Gastroesophageal sphincter (tissue), 4 donors: Measurements from ENCODE around the gene TMEM255B. TPM values are rescaled to one million over a fixed set of nuclear protein-coding genes. Genes with fewer than 3 reads are reported as not detected.
A peak's percentile ranks its signal among the peaks of the same experiment; 100 is the strongest.
"Not testable (repeated sequence)": the region's sequence is repeated elsewhere in the genome, so short reads cannot be mapped to it uniquely, and the experiment has no call there.

Experiments
- ATAC-seq: fragments of 150-250 bp; one replicate; pipeline ENCODE4 v1.9.1; 2016; ENCODE audit warnings: mild to moderate bottlenecking, moderate library complexity
- H3K27ac ChIP-seq, 4 donors: fragments of 200-600 bp; sonication (generic) in 3 of 4; 1 replicate in 3 of 4; 2 replicates in 1 of 4; pipeline ENCODE4 v1.5.1; 2016 to 2019
- H3K27me3 ChIP-seq: fragments of 200-600 bp; sonication (generic); one replicate; pipeline ENCODE4 v1.5.1; 2019
- H3K36me3 ChIP-seq, 2 donors: fragments of 200-600 bp; sonication (generic); one replicate each; pipeline ENCODE4 v1.5.1; 2019; ENCODE audit warnings: control low read depth in 1 of 2
- H3K4me1 ChIP-seq, 3 donors: fragments of 200-600 bp; sonication (generic); 1 replicate in 2 of 3; 2 replicates in 1 of 3; pipeline ENCODE4 v1.5.1; 2016 to 2019; ENCODE audit warnings: control low read depth in 2 of 3
- H3K4me3 ChIP-seq, 2 donors: fragments of 200-600 bp; sonication (generic); one replicate each; pipeline ENCODE4 v1.5.1; 2019; ENCODE audit warnings: mild to moderate bottlenecking in 1 of 2, moderate library complexity in 1 of 2
- H3K9me3 ChIP-seq, 3 donors: fragments of 200-600 bp; sonication (generic); one replicate each; pipeline ENCODE4 v1.5.1; 2017 to 2019; ENCODE audit warnings: control low read depth in 2 of 3
- EP300 ChIP-seq: sonication (generic); formaldehyde crosslinking; IDR thresholded peaks from one replicate; pipeline ENCODE4 v1.6.1; 2017; ENCODE audit warnings: antibody characterized with exemption, mild to moderate bottlenecking
- POLR2A ChIP-seq, 2 donors: fragments of 450-650 bp; IDR thresholded peaks; one replicate each; pipeline ENCODE4 v1.6.1; 2017; ENCODE audit warnings: antibody characterized with exemption in 2 of 2, mild to moderate bottlenecking in 2 of 2, moderate library complexity in 1 of 2
- POLR2AphosphoS5 ChIP-seq: sonication (generic); formaldehyde crosslinking; IDR thresholded peaks from one replicate; pipeline ENCODE4 v1.6.1; 2017; ENCODE audit warnings: antibody characterized with exemption
- WGBS, 2 donors: methylation state at CpG; one replicate each; pipeline ENCODE4 v1.1.5; 2018; ENCODE audit warnings: low coverage in 1 of 2; 5-methylcytosine and 5-hydroxymethylcytosine counted together
- total RNA-seq, 4 donors: library from RNA; depleted of rRNA; stranded (reverse); fragments of >200 nt; gene quantifications; one replicate each; pipeline ENCODE4 v1.1.0, GENCODE V29; 2016
- TF ChIP-seq, protein P1 (sequence below), 4 experiments: fragments of 200-600 bp in 2 of 4; fragments of 450-650 bp in 2 of 4; sonication (generic) in 1 of 4; IDR thresholded peaks; one replicate each; pipeline ENCODE4 v1.5.1; 2017 to 2019; ENCODE audit warnings: antibody characterized with exemption in 4 of 4, mild to moderate bottlenecking in 2 of 4, moderate library complexity in 2 of 4

TMEM255B gene
- total RNA-seq, 4 donors from 2014 or later = 4.9 to 13.2 (median 7.8) TPM

DNA sequence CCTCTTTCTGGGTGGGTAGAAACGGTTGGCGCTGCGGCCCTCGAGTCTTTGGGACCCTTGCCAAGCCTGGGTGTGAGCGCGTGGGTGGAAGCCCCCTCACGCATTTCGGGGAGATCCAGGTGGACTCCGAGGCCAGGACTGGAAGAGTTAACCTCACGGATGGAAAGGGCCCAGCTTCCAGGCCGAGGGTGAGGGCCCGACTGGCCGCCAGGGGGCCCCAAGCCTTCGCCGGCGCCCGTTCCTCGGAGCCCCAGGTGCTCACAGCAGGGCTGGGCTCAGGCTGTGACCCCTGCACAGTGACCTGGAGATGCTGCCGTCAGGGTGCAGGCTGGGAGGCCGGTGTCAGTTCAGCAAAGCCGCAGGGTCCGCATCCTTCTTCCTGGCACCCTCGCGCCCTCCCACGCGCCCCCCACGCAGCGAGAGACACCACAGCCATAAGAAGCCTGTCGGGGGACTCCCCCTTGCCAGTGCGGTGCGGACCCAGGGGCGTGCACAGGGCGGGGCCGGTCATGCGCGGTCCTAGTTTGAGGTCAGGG is 34.2 kb upstream of the TMEM255B start:
- H3K4me3 ChIP-seq = peak overlapping the region in 1 of 2 donors; percentile 53
- no CpG with 5 or more reads among the region's 36 CpGs for WGBS, 2 donors
- peak; percentile 92 for ATAC-seq
- no peaks in the 10 kb centered on the region for H3K36me3 ChIP-seq
- TF ChIP-seq POLR2A (IDR thresholded peaks at IDR 0.05) (no peak), POLR2AphosphoS5 (no peak), EP300 (no peak)
- TF ChIP-seq, protein P1, sequence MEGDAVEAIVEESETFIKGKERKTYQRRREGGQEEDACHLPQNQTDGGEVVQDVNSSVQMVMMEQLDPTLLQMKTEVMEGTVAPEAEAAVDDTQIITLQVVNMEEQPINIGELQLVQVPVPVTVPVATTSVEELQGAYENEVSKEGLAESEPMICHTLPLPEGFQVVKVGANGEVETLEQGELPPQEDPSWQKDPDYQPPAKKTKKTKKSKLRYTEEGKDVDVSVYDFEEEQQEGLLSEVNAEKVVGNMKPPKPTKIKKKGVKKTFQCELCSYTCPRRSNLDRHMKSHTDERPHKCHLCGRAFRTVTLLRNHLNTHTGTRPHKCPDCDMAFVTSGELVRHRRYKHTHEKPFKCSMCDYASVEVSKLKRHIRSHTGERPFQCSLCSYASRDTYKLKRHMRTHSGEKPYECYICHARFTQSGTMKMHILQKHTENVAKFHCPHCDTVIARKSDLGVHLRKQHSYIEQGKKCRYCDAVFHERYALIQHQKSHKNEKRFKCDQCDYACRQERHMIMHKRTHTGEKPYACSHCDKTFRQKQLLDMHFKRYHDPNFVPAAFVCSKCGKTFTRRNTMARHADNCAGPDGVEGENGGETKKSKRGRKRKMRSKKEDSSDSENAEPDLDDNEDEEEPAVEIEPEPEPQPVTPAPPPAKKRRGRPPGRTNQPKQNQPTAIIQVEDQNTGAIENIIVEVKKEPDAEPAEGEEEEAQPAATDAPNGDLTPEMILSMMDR (IDR thresholded peaks at IDR 0.05) = peak in 3 of 4 experiments; percentile 80 to 90 (median 89)
- no peaks in the 10 kb centered on the region for H3K27me3 ChIP-seq
- H3K27ac ChIP-seq = peak overlapping the region in 3 of 4 donors; percentile 73 to 76 (median 75)
- peaks cover 0 to 15% (median 3%) of the 10 kb centered on the region in 3 donors for H3K4me1 ChIP-seq
- H3K9me3 ChIP-seq = no peaks in the 10 kb centered on the region

DNA sequence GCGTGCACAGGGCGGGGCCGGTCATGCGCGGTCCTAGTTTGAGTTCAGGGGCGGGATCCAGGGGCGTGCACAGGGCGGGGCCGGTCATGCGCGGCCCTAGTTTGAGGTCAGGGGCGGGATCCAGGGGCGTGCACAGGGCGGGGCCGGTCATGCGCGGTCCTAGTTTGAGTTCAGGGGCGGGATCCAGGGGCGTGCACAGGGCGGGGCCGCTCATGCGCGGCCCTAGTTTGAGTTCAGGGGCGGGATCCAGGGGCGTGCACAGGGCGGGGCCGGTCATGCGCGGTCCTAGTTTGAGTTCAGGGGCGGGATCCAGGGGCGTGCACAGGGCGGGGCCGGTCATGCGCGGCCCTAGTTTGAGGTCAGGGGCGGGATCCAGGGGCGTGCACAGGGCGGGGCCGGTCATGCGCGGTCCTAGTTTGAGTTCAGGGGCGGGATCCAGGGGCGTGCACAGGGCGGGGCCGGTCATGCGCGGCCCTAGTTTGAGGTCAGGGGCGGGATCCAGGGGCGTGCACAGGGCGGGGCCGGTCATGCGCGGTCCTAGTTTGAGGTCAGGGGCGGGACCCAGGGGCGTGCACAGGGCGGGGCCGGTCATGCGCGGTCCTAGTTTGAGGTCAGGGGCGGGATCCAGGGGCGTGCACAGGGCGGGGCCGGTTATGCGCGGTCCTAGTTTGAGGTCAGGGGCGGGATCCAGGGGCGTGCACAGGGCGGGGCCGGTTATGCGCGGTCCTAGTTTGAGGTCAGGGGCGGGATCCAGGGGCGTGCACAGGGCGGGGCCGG is 33.5 kb upstream of the TMEM255B start:
- Histone ChIP-seq H3K4me3 (peak overlapping the region in 1 of 2 donors; percentile 53), H3K27ac (peak overlapping the region in 3 of 4 donors; percentile 73 to 76 (median 75)), H3K4me1 (peaks cover 0 to 15% (median 3%) of the 10 kb centered on the region in 3 donors)
- not testable (repeated sequence) for H3K9me3 ChIP-seq, H3K27me3 ChIP-seq, H3K36me3 ChIP-seq, ATAC-seq
- no CpG with 5 or more reads among the region's 75 CpGs for WGBS, 2 donors

DNA sequence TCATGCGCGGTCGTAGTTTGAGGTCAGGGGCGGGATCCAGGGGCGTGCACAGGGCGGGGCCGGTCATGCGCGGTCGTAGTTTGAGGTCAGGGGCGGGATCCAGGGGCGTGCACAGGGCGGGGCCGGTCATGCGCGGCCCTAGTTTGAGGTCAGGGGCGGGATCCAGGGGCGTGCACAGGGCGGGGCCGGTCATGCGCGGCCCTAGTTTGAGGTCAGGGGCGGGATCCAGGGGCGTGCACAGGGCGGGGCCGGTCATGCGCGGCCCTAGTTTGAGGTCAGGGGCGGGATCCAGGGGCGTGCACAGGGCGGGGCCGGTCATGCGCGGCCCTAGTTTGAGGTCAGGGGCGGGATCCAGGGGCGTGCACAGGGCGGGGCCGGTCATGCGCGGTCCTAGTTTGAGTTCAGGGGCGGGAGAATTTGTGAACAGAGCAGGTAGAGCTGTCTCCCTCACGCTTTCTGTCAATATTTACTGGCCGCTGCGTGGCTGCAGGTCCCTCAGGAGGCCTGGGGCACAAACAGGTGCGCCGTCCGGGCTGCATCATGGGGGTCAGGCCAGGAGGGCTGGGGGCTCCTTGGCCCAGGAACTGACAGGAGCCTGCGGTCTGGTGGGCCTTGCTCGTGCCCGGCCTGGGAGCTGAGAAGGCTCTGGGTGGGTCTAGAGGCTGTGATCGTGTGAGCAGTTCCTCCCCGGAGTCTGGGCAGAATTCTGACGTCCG is 32.8 kb upstream of the TMEM255B start:
- peaks cover 0 to 15% (median 3%) of the 10 kb centered on the region in 3 donors for H3K4me1 ChIP-seq
- peak overlapping the region in 1 of 2 donors; percentile 34 for H3K4me3 ChIP-seq
- WGBS, 2 donors = no CpG with 5 or more reads among the region's 54 CpGs
- not testable (repeated sequence) for ATAC-seq, H3K36me3 ChIP-seq, H3K27me3 ChIP-seq, H3K9me3 ChIP-seq
- H3K27ac ChIP-seq = peak overlapping the region in 3 of 4 donors; percentile 31 to 73 (median 68)

DNA sequence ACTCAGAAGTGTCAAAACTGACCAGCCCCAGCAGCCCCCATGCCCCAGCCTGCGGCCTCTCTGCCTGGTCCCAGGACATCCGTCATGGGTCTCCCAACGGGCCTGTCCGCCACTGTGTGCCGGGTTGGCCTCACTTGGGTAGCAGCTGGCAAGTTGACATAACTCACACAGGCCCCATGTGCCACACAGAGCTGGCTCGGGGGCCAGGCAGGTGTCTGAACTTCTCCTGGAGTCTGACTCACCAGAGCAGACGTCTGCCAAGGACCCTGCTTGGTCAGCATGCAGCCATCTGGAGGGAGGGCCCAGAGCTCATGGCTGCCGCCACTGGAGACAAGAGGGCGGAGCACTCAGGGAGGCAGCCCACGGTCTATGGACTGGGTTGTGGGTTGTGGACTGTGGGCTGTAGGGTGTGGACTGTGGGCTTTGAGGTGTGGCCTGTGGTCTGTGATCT is 32.0 kb upstream of the TMEM255B start:
- WGBS, 2 donors = 96% methylated on average over 5 of the region's 10 CpGs; no CpG with 5 or more reads in 1 of the 2 donors
- TF ChIP-seq POLR2A (IDR thresholded peaks at IDR 0.05) (no peak), POLR2AphosphoS5 (no peak), EP300 (no peak)
- TF ChIP-seq, protein P1 (IDR thresholded peaks at IDR 0.05) = no peak
- Histone ChIP-seq H3K9me3 (no peaks in the 10 kb centered on the region), H3K27me3 (no peaks in the 10 kb centered on the region), H3K27ac (peak overlapping the region in 3 of 4 donors; percentile 31 to 73 (median 68)), H3K4me3 (no peak overlapping the region), H3K4me1 (peaks cover 0 to 15% (median 3%) of the 10 kb centered on the region in 3 donors), H3K36me3 (no peaks in the 10 kb centered on the region)
- no peak for ATAC-seq

DNA sequence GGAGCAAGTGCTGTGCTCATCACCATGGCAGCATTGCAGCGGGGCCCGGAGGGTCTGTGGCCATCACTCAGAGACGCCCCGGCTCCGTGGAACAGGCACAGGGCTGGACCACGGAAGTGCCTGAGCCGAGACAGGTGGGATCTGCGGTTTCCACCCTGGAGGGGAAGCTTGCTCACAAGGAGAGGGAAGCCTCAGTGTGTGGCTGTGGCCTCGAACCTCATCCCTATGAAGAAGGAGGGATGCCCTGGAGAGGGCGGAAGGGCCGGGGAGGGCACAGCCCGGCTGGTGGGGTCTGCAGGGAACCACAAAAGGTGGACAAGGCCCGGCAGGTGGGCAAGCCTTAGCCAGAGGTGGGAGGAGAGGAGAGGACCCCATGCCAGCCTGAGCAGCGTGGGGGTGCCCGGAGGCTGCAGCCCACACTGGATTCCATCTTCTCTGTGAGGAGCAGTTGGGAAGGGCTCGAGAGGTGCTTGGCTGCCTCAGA is 30.4 kb upstream of the TMEM255B start:
- H3K9me3 ChIP-seq = no peaks in the 10 kb centered on the region
- no peak overlapping the region for H3K27ac ChIP-seq
- H3K36me3 ChIP-seq = no peaks in the 10 kb centered on the region
- H3K4me1 ChIP-seq = peaks cover 0 to 15% (median 3%) of the 10 kb centered on the region in 3 donors
- WGBS, 2 donors = 33% methylated on average over 1 of the region's 16 CpGs; no CpG with 5 or more reads in 1 of the 2 donors
- TF ChIP-seq POLR2AphosphoS5 (no peak), EP300 (no peak), POLR2A (IDR thresholded peaks at IDR 0.05) (no peak)
- TF ChIP-seq, protein P1 (IDR thresholded peaks at IDR 0.05) = no peak
- H3K4me3 ChIP-seq = no peak overlapping the region
- H3K27me3 ChIP-seq = no peaks in the 10 kb centered on the region
- ATAC-seq = no peak
